K562 (cell line): ENCODE measurements around the gene WASHC2A. TPM values are rescaled to one million over a fixed set of nuclear protein-coding genes. Genes with fewer than 3 reads are reported as not detected.
"Not testable (repeated sequence)": the region's sequence is repeated elsewhere in the genome, so short reads cannot be mapped to it uniquely, and the experiment has no call there.

Source experiments
- ATAC-seq: fragments of 200-7000 bp; cut with Tn5 transposase; 3 replicates; pipeline ENCODE4 v1.9.1; 2020; ENCODE audit warnings: moderate library complexity
- BruUV-seq: library from RNA; stranded (reverse); fragments of 400-500 nt; replicated peaks from 2 replicates; lab custom pipeline; 2021; lab: Mats Ljungman, UMichigan
- CTCF ChIA-PET: fragments of 300-600 bp; formaldehyde crosslinking; extraction: SDS; loops from one replicate; lab custom pipeline; 2021; ENCODE audit warnings: low intra/inter-chr PET ratio; lab: Yijun Ruan, JAX
- POLR2A ChIA-PET: fragments of 300-600, 350-650 bp; sonication (Branson Sonifier 250); formaldehyde crosslinking; extraction: SDS; loops from one replicate; lab custom pipeline; 2021; ENCODE audit warnings: antibody characterized with exemption, inconsistent platforms; lab: Yijun Ruan, JAX
- DNase-seq, 4 experiments: peaks; one replicate each; pipeline versions ENCODE4 v3.0.0 to v3.0.0-alpha.2; 2011 to 2018; ENCODE audit warnings: low spot score in 3 of 4, mixed read lengths in 3 of 4; ENCODE audit errors: extremely low read depth in 1 of 4
- FAIRE-seq: peaks from 2 replicates; lab custom pipeline; 2011; peaks lifted over from hg19 to GRCh38; lab: Jason Lieb, UNC
- H2AFZ ChIP-seq: 2 replicates; pipeline ENCODE4 v1.6.0; 2011; ENCODE audit warnings: low read depth, low read length, control low read depth, inconsistent platforms
- H3K27ac ChIP-seq: fragments of 200-600 bp; 3 replicates; pipeline ENCODE4 v1.8.0; 2011; ENCODE audit warnings: low read depth, mild to moderate bottlenecking, control low read depth, inconsistent platforms, low read length, moderate library complexity, mixed read lengths; ENCODE audit errors: extremely low read depth
- H3K27me3 ChIP-seq, 2 experiments: fragments of 300-600 bp in 1 of 2; 2 replicates in 1 of 2; 3 replicates in 1 of 2; pipeline versions ENCODE4 v1.6.0 to v1.8.0; 2011; ENCODE audit warnings: inconsistent platforms in 2 of 2, low read length in 2 of 2, mild to moderate bottlenecking in 1 of 2, mixed read lengths in 1 of 2, moderate library complexity in 1 of 2; ENCODE audit not compliant: control insufficient read depth in 2 of 2, insufficient read depth in 2 of 2
- H3K36me3 ChIP-seq: fragments of 300-600 bp; 3 replicates; pipeline ENCODE4 v1.8.0; 2011; ENCODE audit warnings: mild to moderate bottlenecking, low read length, inconsistent platforms; ENCODE audit not compliant: control insufficient read depth, insufficient read depth
- H3K4me1 ChIP-seq, 2 experiments: fragments of 200-600 bp in 1 of 2; replicated peaks in 1 of 2; 2 replicates in 1 of 2; 3 replicates in 1 of 2; pipeline versions ENCODE4 v1.5.1 to v1.8.0; 2011; ENCODE audit warnings: inconsistent platforms in 2 of 2, low read length in 2 of 2, mild to moderate bottlenecking in 1 of 2, mixed read lengths in 1 of 2, moderate library complexity in 1 of 2; ENCODE audit not compliant: control insufficient read depth in 2 of 2, insufficient read depth in 2 of 2
- H3K4me2 ChIP-seq: 2 replicates; pipeline ENCODE4 v1.6.1; 2011; ENCODE audit warnings: low read length, control low read depth, inconsistent platforms, mixed read lengths; ENCODE audit not compliant: insufficient read depth
- H3K4me3 ChIP-seq: fragments of 200-600 bp; sonication (generic), shearing (Covaris generic); 2 replicates; pipeline ENCODE4 v1.5.1; 2016; ENCODE audit warnings: control low read depth, inconsistent platforms
- H3K79me2 ChIP-seq: fragments of 200-600 bp; 3 replicates; pipeline ENCODE4 v1.8.0; 2011; ENCODE audit warnings: low read length, inconsistent platforms; ENCODE audit not compliant: control insufficient read depth, insufficient read depth
- H3K9ac ChIP-seq, 2 experiments: 2 replicates each; pipeline versions ENCODE4 v1.6.0 to v1.6.1; 2011; ENCODE audit warnings: low read depth in 2 of 2, low read length in 2 of 2, control low read depth in 1 of 2, inconsistent platforms in 1 of 2, mild to moderate bottlenecking in 1 of 2, mixed read lengths in 1 of 2; ENCODE audit not compliant: insufficient read depth in 1 of 2
- H3K9me1 ChIP-seq: one replicate; pipeline ENCODE4 v1.6.0; 2011; ENCODE audit warnings: inconsistent platforms, mild to moderate bottlenecking, low read length, moderate library complexity; ENCODE audit not compliant: control insufficient read depth, insufficient read depth
- H3K9me3 ChIP-seq: replicated peaks from 2 replicates; pipeline ENCODE4 v1.5.1; 2011; ENCODE audit warnings: low read depth, low read length, inconsistent platforms; ENCODE audit not compliant: control insufficient read depth, insufficient read depth
- H4K20me1 ChIP-seq: replicated peaks from 2 replicates; pipeline ENCODE4 v1.6.1; 2011; ENCODE audit warnings: low read length, inconsistent platforms, mixed read lengths; ENCODE audit not compliant: control insufficient read depth, insufficient read depth
- WGBS: fragments of 100-300 bp; shearing (Covaris generic); methylation state at CpG from one replicate; pipeline ENCODE4 v1.1.6; 2016; ENCODE audit warnings: low coverage, mixed read lengths; ENCODE audit not compliant: insufficient coverage; ENCODE audit errors: missing lambda C conversion rate; 5-methylcytosine and 5-hydroxymethylcytosine counted together
- in situ Hi-C: fragments of 300-500 bp; cut with MboI; formaldehyde crosslinking; loops from 4 replicates; pipeline ENCODE4 v1.15.0; 2018; ENCODE audit warnings: inconsistent platforms, mixed read lengths
- intact Hi-C: fragments of 100-400 bp; cut with micrococcal nuclease; formaldehyde crosslinking; loops from 2 replicates; pipeline ENCODE4 v1.14.2; 2022
- polyA plus RNA-seq, 8 experiments: library from polyadenylated mRNA; depleted of rRNA in 4 of 8; stranded (reverse) in 5 of 8; unstranded in 3 of 8; fragments of >200 nt; fragmentation: Nextera tagmentation in 2 of 8; fragmentation: Illumina TruSeq in 1 of 8; extraction: Ambion mirVana in 2 of 8; extraction: Trizol in 1 of 8; gene quantifications; 2 replicates each; pipeline versions ENCODE4 v1.2.1 to v1.2.3, GENCODE V29; 2011 to 2014; ENCODE audit warnings: inconsistent platforms in 1 of 8, missing spikeins in 1 of 8
- total RNA-seq, 7 experiments: library from RNA; depleted of rRNA in 6 of 7; stranded (reverse); fragments of >200 nt in 6 of 7; fragmentation: Illumina TruSeq in 2 of 7; extraction: Trizol in 2 of 7; gene quantifications; 2 replicates each; pipeline versions ENCODE4 v1.2.1 to v1.2.3, GENCODE V29; 2011 to 2021; ENCODE audit warnings: low replicate concordance in 1 of 7

Gene WASHC2A
- total and polyA plus RNA-seq, 9 of the 15 experiments (the other 6 are each of a cell fraction or from before 2014, with no cell fraction given), result 4.7 to 42.2 (median 28.7) TPM

DNA sequence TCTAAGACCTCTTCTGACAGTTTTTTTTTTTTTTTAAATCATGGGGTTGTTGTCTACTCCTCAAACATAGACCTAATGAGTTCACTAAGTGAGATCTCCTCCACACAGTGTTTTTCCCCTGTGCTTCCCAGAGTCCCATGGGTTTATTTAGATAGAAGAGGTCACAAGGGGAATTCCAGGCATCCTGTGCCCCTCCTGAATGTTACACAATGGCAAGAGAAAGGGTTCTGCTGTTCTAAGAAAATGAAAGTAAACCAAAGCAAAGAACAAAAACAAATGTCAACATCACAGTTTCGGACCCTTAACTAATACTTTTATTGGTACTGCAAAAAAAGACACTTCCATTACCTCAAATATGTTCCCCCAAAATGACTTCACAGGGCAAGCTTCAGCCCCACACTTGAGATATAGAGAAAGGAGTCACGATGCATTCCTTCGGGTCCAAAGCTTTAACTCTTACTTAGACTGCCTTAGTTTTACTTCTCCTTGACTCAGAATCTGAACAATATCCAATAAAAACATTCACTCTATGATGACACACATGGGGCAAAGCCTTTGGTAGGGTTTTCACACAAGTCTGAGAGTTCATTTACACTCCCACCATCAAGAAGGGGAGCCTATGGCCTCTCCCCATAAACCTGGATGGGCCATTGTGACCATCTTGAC lies 15.6 kb upstream of the WASHC2A start:
- H3K4me3 ChIP-seq, BruUV-seq, H3K4me2 ChIP-seq, H3K9ac ChIP-seq, H3K36me3 ChIP-seq, DNase-seq, in situ Hi-C loops, H4K20me1 ChIP-seq, H3K4me1 ChIP-seq, ATAC-seq, H3K79me2 ChIP-seq, CTCF ChIA-PET, POLR2A ChIA-PET, H3K9me3 ChIP-seq, H3K27me3 ChIP-seq, H3K9me1 ChIP-seq, H3K27ac ChIP-seq, FAIRE-seq: not testable (repeated sequence)
- intact Hi-C loops, result loop anchor here (10.0 kb wide), 1 partner anchor 457 kb away; no protein-coding TSS in a partner anchor
- peak overlapping the region; percentile 76; the same call in 1 of the 2 replicates for H2AFZ ChIP-seq
- WGBS, result 14% methylated on average over 3 of the region's 3 CpGs

DNA sequence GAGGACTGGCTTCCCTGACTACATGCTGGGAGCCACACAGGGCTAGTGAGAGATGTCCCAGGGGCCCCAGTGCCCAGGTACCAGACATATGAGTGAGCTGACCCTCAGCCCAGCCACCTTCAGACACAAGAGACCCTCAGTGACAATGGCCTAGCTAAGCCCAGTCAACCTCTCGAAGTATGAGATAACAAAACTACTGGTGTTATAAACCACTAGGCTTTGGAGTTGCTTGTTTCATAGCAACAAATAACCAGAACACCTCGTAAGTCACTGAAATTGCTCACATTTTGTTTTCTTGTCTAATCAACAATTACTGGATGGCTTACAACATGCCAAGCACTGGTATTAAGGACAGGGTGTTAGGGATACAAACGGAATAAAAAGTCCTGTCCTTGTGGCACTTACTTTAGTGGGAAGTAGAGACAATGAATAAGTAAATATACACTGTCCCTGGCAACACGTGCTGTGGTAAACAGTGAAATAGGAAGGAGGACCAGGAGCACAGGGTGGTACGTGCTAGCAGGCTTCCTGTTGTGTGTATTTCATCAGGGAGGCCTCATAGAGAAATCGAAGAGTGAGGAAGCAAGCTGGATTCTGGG lies 14.9 kb upstream of the WASHC2A start:
- H3K27me3 ChIP-seq, BruUV-seq, H3K36me3 ChIP-seq, FAIRE-seq, H3K9me1 ChIP-seq, ATAC-seq, H4K20me1 ChIP-seq, H3K9me3 ChIP-seq, H3K4me3 ChIP-seq, DNase-seq, H3K79me2 ChIP-seq, H2AFZ ChIP-seq, in situ Hi-C loops, POLR2A ChIA-PET, H3K27ac ChIP-seq, CTCF ChIA-PET, H3K4me1 ChIP-seq, H3K4me2 ChIP-seq, H3K9ac ChIP-seq: not testable (repeated sequence)
- intact Hi-C loops, result loop anchor here (10.0 kb wide), 1 partner anchor 458 kb away; no protein-coding TSS in a partner anchor
- 16% methylated on average over 6 of the region's 6 CpGs for WGBS

DNA sequence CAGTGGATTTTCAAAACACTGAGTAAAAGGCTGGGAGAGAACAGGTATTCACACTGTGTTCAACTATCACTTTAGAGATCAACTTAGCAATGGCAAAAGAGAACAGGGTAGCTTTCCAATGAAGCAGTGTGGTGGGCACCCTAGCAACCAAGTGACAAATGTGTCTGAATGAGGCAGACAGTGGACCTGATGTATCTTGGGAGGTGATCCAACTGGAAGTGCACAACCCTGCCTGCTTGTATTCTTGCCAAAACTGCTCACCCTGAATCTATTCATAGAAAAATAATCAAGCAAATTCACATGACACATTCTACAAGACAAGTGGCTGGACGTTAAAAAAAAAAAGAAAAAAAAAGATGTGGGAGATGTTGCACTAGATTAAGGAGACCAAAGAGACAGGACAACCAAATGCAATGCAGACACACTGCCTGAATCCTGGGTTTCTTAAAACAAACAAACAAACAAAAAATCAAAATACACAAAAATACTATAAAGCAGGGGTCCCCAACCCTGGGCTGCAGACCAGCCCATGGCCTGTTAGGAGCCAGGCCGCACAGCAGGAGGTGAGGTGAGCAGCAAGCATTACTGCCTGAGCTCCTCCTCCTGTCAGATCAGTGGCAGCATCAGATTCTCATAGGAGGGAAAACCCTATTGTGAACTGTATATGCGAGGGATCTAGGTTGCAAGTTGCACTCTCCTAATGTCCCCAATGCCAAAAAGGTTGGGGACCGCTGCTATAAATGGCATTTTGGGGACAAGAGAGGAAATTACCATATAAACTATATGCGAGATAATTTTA lies 12.1 kb upstream of the WASHC2A start:
- CTCF ChIA-PET, H3K79me2 ChIP-seq, H3K4me2 ChIP-seq, H3K9me1 ChIP-seq, H2AFZ ChIP-seq, DNase-seq, H3K4me1 ChIP-seq, H3K4me3 ChIP-seq, H3K9ac ChIP-seq, H3K27ac ChIP-seq, in situ Hi-C loops, POLR2A ChIA-PET, H3K9me3 ChIP-seq, H4K20me1 ChIP-seq, H3K36me3 ChIP-seq, H3K27me3 ChIP-seq, FAIRE-seq, BruUV-seq: not testable (repeated sequence)
- intact Hi-C loops, result loop anchor here (10.0 kb wide), 1 partner anchor 461 kb away; no protein-coding TSS in a partner anchor
- ATAC-seq, result peak; percentile 15; the same call in 1 of the 3 replicates
- 4% methylated on average over 5 of the region's 5 CpGs for WGBS
